Activated CD4-positive, alpha-beta T cell treated with anti-CD3 and anti-CD28 coated beads, Interleukin-2, Interleukin-4, amounts not matched to agents 100 ng/mL and 50 ng/mL, durations not matched to agents 16 hours and 8 hours (primary cell): ENCODE results near the gene ERBB3.

ENCODE experiments used
- DNase-seq: peaks from one replicate; pipeline ENCODE4 v3.0.0-alpha.2; 2020; ENCODE audit warnings: low spot score

The ERBB3 gene

DNA sequence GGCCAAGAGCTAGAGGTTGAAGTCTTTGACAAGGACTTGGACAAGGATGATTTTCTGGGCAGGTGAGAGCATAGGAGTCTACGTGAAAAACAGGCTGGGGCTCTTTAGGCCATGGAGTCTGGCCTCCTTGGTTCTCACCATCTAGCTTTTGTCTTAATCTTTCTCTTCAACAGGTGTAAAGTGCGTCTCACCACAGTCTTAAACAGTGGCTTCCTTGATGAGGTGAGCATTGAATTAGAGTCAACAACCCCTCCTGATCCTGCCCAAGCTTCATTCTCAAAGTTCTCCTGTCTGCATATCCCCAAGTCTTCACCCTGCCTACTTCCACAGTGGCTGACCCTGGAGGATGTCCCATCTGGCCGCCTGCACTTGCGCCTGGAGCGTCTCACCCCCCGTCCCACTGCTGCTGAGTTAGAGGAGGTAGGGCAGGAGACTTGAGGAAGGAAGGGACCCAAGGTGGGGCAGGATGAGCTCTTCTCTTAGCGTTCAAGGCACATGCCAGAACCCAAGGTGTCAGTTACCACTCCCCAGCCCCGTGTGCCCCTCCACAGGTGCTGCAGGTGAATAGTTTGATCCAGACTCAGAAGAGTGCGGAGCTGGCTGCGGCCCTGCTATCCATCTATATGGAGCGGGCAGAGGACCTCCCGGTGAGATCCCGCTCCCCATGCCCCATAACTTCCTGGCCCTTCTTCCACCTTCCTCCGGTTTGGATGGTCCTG, 58.0 kb downstream of the ERBB3 start:
- DNase-seq: no peak

DNA sequence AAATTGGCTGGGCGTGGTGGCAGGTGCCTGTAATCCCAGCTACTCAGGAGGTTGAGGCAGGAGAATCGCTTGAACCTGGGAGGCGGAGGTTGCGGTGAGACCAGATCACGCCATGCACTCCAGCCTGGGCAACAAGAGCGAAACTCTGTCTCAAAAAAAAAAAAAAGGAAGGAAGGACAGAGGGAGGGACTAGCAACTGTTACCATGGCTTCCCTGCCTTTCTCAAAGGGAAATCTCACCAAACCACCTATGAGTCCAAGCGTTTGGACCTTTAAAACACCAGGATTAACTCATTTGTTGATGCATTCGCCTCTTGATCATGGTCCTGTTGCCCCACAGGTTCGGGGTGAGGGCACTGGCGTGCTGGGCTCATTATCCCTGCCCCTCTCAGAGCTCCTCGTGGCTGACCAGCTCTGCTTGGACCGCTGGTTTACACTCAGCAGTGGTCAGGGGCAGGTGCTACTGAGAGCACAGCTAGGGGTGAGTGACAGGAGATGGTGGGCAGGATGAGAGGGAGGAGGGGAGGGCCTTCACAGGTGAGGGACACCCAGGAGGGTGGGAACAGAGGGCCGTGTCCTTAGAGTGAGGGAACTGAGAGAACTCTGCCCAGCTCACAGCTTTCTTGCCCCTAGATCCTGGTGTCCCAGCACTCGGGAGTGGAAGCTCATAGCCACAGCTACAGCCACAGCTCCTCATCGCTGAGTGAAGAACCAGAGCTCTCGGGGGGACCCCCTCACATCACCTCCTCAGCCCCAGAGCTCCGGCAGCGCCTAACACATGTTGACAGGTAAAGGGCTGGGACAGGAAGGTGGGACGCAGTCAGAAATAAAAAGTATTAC, 62.2 kb downstream of the ERBB3 start:
- no peak for DNase-seq

DNA sequence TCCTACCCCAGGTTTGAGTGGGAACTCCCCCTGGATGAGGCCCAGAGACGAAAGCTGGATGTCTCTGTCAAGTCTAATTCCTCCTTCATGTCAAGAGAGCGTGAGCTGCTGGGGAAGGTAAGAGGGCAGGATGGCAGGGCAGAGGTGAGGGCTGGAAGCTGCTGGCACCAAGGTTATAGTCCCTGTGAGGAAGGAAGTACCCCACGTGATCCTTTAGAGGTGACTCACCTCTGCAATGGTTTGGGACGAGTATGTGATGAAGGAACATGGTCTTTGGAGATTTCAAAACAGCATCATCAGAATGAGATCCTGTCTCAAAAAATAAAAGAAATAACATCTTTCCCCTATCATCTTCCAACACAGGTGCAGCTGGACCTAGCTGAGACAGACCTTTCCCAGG, 63.3 kb downstream of the ERBB3 start:
- DNase-seq: no peak

DNA sequence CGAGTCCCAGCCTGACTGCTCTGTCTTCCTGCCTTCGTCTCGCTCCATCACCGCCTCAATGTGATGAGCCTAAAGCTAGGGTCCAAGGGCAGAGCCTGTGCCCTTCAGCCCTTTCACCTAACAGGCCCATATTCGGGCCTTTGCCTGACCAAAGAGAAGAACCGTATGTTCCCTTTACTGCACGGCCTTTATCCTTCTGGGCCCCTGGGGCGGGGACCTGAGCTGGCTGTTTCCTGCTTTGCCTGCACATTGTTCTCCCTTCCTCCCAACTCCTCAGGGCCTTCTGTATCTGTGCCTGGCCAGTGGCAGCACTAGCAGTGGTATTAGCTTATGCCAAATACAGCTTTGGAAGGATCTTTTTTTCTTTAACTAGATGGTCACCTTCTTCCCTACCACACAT, 63.9 kb downstream of the ERBB3 start:
- DNase-seq: no peak

DNA sequence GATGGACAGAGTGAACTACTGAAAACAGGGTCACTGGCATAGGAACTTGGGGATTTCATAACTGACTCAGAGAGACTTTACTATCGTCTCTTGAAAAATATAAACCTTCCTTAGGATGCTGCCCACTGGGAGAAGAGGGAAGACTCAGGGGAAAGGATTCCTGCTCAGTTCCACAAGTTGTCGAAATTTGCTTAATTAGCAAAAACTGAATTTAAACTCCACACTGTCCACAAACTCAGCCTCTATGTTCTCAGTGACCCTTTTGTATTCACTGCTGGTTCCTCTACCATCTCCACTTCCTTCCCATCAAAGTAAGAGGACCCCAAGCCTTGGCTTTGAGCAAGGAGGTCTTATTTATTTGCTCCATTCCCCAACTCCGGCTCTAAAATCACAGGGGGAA, 65.3 kb downstream of the ERBB3 start:
- DNase-seq: no peak

DNA sequence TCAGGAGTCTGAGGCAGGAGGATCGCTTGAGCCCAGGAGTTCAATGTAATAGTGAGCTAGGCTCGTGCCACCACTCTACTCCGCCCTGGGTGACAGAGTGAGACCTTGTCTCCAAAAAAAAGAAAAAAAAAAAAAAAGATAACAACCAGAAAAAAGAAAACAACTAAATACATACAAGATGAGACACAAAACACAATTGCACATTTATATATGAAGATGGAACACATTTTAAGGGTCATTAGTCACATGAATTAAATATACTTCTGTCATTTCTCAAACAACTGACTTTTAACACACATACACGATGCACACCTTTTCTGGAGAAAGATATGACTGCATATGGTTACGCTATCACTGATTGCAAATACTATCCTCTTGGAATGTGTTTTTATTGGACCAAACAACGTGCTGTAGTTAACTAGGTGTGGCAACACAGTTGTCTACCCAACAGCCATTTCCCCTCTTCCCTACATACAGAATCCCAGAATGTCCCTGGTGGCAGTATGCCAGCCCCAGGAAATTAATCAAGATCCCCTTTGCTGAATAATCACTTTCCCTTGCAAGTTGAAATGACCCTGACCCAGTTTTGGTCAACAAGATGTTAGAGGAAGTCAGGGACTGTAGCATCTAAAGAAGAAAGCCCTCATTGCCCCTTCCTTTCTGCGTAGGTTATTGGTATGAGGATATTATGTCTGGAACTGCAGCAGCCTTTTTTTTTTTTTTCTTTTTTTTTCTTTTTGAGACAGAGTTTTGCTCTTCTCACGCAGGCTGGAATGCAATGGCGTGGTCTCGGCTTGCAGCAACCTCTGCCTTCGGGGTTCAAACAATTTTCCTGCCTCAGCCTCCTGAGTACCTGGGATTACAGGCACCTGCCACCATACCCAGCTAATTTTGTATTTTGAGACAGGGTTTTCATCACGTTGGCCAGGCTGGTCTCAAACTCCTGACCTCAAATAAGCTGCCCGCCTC, 66.8 kb downstream of the ERBB3 start:
- DNase-seq: no peak

DNA sequence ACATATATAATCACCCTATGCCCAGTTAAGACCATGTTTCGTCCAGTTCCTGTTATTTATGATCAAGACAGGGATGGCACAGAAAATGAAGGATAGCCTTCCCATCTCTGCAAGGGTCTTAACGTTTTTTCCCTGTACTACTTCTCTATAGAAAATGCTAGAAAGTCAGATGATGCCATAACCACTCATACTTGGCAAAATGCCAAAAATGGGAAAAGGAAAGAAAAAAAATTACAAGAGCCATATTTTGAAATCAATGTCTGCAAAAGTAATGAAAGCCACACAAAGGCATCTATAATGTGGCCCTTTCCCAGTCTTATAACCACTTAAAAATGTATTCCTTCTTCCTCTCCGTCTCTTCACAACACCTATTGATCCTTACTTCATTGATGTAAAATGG, 70.6 kb downstream of the ERBB3 start:
- no peak for DNase-seq

DNA sequence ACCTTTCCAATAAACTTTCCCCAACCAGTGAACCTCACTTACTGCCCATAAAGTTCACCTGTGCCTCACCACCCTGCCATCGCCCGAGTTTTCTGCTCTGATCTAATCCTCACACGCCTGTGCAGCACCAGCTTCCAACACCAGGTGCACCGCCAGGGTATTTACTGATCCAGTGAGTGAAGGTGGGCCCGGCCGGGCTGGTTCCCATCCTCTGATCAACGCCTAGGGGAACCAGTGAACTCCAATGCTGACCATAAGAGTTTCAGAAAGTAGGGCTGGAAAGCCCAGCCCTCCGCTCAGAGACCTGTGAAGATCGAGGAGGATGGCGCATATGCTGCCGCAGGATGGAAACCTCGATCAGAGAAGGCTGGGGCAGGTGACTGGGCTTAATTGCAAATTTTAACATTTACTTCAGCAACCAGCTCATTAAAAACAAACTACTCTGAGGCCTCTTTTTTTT, 71.7 kb downstream of the ERBB3 start:
- DNase-seq: peak; percentile 72

DNA sequence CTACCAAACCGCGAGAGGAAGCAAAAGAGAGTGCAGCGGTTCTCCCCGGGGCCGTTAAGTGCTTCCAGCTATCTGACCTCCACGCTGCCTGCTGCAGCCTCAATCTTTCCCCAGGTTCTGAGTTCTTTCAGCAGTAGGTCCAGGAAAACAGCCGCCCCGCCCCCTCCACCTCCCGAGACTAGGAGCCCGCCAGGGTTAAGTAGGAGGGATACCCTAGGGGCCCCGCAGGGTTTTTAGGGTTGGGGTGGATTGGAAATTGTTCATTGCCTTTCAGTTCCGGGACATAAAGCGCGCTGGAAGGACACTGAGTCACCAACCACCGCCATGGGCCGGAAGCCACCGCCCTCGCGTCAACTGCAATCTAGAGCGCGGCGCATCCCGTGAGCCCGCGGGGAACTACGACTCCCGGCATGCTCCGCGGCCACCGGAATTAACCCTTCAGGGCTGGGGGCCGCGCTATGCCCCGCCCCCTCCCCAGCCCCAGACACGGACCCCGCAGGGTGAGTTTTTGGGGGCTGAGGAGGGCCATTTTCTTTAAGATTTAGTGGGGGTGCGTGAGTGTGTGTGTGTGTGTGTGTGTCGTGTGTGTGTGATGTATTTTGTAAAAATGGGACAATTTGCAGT, 72.3 kb downstream of the ERBB3 start, which contains the start of gene MYL6B:
Gene MYL6B, plus strand, starts transcription at position 456 of the 624 bp plus-strand sequence. CDS start 1,332 bp downstream, outside the sequence.
- DNase-seq: peak; percentile 95
